RWPE1 (cell line): ENCODE results near the gene CEP85L.

Source experiments
- CTCF ChIA-PET: fragments of 350-600 bp; sonication (Branson Sonifier 250); formaldehyde crosslinking; extraction: SDS; loops from one replicate; lab custom pipeline; 2021; lab: Yijun Ruan, JAX
- POLR2A ChIA-PET: fragments of 400-600 bp; formaldehyde crosslinking; extraction: SDS; loops from one replicate; lab custom pipeline; 2020; ENCODE audit warnings: antibody characterized with exemption; ENCODE audit not compliant: low non-redundant PET; lab: Yijun Ruan, JAX
- DNase-seq: peaks from one replicate; pipeline ENCODE4 v3.0.0; 2012; ENCODE audit warnings: low spot score
- H3K27ac ChIP-seq: fragments of 450-650 bp; 2 replicates; pipeline ENCODE4 v1.5.1; 2017
- TF ChIP-seq, protein P1 (sequence below): fragments of 450-650 bp; conservative IDR thresholded peaks from 2 replicates; pipeline ENCODE4 v1.5.1; 2017; ENCODE audit warnings: low read depth, mild to moderate bottlenecking

CEP85L gene

DNA sequence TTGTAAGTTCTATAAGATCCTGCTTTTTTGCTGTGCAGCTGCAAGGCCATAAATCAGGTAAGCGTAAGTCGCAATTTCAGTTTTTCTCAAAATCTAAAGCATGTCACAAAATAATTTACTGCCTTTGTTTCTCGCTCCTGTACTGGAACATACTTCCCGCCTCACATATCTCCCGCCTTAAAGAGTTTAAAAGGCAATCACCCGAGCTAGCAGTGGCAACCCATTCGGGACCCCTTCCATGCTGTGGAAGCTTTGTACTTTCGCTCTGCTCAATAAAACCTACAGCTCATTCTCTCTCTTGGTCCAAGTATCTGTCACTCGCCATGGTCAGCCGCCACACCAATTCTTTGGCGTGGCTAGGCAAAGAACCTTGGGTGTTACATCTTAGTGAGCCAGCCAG, 34.0 kb downstream of the CEP85L start:
- DNase-seq, result no peak
- CTCF ChIA-PET, result no interaction called here
- no peak overlapping the region for H3K27ac ChIP-seq
- POLR2A ChIA-PET, result no interaction called here
- TF ChIP-seq, protein P1, sequence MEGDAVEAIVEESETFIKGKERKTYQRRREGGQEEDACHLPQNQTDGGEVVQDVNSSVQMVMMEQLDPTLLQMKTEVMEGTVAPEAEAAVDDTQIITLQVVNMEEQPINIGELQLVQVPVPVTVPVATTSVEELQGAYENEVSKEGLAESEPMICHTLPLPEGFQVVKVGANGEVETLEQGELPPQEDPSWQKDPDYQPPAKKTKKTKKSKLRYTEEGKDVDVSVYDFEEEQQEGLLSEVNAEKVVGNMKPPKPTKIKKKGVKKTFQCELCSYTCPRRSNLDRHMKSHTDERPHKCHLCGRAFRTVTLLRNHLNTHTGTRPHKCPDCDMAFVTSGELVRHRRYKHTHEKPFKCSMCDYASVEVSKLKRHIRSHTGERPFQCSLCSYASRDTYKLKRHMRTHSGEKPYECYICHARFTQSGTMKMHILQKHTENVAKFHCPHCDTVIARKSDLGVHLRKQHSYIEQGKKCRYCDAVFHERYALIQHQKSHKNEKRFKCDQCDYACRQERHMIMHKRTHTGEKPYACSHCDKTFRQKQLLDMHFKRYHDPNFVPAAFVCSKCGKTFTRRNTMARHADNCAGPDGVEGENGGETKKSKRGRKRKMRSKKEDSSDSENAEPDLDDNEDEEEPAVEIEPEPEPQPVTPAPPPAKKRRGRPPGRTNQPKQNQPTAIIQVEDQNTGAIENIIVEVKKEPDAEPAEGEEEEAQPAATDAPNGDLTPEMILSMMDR, result no peak

DNA sequence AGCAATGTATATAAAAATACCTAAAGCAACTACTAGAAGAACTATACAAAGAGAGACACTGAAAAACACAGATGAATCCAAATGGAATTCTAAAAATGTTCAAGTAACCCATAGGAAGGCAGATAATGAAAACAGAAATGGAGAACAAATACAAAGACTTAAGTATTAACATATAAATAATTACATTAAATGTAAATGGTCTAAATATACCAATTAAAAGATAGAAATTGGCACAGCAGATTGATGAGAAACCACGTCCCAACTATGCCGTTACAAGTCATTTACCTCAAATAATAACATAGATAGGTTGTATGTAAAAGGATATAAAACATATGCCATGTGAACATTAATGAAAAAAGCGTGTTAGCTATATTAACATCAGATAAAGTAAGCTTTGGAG, 40.1 kb downstream of the CEP85L start:
- TF ChIP-seq, protein P1, result no peak
- no peak overlapping the region for H3K27ac ChIP-seq
- ChIA-PET CTCF (interaction anchor here (0.6 kb wide), 1 partner anchor 46 kb away, joined by 3 read pairs; no protein-coding TSS in a partner anchor), POLR2A (no interaction called here)
- DNase-seq, result no peak

DNA sequence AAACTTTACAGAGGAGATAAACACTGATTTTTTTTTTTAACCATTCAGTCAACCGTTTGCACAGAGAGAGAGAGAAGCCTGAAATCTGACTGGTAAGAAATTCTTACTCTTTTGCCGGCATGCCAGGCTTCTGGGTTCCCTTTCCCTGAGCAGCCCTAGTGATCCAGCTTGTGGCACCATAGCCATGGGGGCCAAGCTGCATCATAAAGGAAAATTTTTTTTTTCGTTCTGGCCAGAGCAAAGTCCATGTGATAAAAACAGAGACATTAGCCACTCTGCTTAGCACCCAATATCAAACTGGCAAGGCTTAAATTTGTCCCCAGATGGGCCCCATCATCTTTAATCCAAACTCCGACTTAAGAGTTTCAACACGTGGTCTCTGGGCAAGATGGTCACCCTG, 44.5 kb downstream of the CEP85L start:
- POLR2A ChIA-PET, result no interaction called here
- DNase-seq, result no peak
- CTCF ChIA-PET, result no interaction called here
- H3K27ac ChIP-seq, result no peak overlapping the region
- TF ChIP-seq, protein P1, result no peak

DNA sequence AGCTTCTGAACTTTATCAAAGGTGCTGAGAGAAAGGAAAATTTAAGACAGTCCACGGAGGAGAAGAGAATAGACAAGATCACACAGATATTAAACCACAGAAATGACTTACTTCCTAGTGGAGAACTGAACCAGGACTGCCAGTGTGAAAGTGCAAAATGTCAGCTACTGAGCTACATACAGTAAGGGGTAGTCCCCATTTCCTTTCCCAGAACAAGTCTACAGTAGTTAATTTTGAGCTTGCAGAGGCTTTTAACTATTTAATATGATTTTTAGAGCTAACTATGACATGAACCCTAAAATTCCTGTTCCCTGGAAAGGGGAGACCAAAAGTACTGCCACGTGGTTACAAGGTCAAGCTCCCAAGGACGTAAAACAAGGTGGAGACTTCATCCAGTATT, 45.1 kb downstream of the CEP85L start:
- ChIA-PET POLR2A (no interaction called here), CTCF (interaction anchor here (0.6 kb wide), 1 partner anchor 35 kb away, joined by 3 read pairs; no protein-coding TSS in a partner anchor)
- no peak overlapping the region for H3K27ac ChIP-seq
- TF ChIP-seq, protein P1, result no peak
- DNase-seq, result no peak

DNA sequence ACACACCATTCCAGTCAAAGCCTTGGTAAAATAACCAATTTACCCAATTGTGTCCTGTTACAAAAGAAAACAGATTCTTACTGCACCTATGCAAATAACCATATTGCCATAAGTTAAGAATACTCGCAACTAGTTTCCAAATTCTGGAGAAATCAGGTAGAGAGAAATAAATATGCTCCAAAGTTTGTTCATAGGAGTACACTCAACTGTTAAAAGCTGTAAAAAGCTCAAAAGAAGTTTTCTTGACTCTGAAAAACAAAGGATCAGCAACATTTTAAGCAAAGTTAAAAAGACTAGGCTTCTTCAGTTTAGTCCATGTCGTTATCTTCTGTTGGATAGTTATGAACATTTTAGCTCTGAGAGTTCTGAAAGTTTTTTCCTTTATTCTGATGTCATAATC, 48.0 kb downstream of the CEP85L start:
- H3K27ac ChIP-seq, result no peak overlapping the region
- ChIA-PET CTCF (no interaction called here), POLR2A (no interaction called here)
- TF ChIP-seq, protein P1, result no peak
- DNase-seq, result no peak

DNA sequence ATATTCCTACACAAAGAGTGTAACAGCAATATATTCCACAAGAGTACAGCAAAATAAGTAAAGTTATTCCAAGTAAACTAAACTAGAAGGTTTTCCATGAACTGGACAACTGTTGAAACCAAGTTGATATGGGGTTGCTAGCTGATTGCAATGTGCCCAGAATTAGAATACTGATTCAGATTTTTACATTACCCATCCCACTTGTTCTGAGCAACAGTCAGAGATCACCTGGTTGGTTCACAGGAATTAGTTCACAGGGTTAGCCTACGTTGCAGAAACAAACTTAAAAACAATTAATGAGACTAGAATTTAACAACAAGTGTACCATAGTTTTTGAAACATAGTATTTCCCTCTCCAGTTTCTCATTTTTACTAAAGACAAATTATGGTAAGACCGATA, 49.1 kb downstream of the CEP85L start:
- POLR2A ChIA-PET, result no interaction called here
- TF ChIP-seq, protein P1, result no peak
- CTCF ChIA-PET, result interaction anchor here (0.6 kb wide), 1 partner anchor 45 kb away, joined by 3 read pairs; no protein-coding TSS in a partner anchor
- no peak for DNase-seq
- H3K27ac ChIP-seq, result no peak overlapping the region

DNA sequence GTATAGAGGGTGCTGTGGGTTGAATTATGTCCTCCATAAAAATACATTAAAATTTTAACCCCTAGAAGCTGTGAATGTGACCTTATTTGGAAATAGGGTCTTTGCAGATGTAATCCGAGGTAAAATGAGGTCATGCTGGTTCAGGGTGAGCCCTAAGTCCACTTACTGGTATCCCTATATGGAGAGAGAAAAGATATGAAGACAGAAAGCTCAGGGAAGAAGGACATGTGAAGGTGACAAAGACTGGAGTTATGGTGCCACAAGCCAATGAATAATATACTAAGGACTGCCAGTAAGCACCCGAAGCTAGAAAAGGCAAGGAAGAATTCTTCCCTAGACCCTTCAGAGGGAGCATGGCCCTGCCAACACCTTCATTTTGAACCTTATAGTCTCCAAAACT, 53.1 kb downstream of the CEP85L start:
- POLR2A ChIA-PET, result no interaction called here
- DNase-seq, result no peak
- TF ChIP-seq, protein P1, result no peak
- CTCF ChIA-PET, result interaction anchor here (0.5 to 0.7 kb wide), 2 partner anchors 77 to 1454 kb away, joined by 4 read pairs; no protein-coding TSS in a partner anchor
- H3K27ac ChIP-seq, result no peak overlapping the region
